Fibroblast of gingiva (primary cell): ENCODE results near the gene TSEN2.
"Not testable (repeated sequence)": the region's sequence is repeated elsewhere in the genome, so short reads cannot be mapped to it uniquely, and the experiment has no call there.

Experiments
- DNase-seq: peaks from one replicate; pipeline ENCODE4 v3.0.0-alpha.2; 2011; ENCODE audit warnings: low read depth

The TSEN2 gene

GRCh38 chr3:12472000-12472610 lies 12.2 kb upstream of the TSEN2 start:
- DNase-seq, result no peak

DNA sequence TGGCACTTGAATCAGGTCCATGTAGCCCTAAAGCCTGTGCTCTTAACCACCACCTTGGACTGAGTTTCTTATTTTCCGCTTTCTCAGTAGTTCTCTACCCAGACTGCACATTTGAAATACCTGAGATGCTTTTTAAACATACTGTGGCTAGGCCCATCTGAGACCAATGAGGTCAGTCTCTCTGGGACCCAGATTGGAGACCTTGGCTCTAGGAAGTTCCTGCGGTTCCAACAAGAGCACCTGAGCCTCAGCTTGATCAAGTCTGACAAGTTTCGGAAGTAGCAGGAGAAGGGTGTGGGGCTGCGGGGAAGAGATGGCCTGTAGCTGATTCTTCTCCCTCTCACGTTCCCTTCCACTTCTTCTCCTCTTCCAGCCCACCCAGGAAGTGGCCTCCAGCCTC lies 11.5 kb upstream of the TSEN2 start:
- no peak for DNase-seq

DNA sequence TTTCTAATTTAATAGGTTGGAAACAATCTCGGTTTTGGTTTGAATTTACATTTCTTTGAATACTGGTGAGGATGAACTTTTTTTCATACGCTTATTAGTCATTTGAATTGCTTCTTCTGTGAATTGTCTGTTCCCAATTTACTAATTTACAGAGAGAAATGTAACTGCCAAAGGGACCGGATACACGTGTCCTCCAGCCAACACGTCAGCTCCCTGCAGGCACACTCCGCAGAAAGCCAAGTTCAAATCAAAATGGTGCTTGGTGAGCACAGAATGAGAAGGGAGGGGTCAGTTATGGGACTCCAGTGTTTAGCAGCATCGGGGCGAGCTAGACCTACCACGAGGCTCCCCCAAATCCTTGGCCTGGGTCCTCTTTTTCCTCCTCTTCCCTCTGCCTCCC lies 10.8 kb upstream of the TSEN2 start:
- peak; percentile 79 for DNase-seq

- peak; percentile 75 for DNase-seq
Observed at GRCh38 chr3:12476238-12476897, 7.9 kb upstream of the TSEN2 start.

DNA sequence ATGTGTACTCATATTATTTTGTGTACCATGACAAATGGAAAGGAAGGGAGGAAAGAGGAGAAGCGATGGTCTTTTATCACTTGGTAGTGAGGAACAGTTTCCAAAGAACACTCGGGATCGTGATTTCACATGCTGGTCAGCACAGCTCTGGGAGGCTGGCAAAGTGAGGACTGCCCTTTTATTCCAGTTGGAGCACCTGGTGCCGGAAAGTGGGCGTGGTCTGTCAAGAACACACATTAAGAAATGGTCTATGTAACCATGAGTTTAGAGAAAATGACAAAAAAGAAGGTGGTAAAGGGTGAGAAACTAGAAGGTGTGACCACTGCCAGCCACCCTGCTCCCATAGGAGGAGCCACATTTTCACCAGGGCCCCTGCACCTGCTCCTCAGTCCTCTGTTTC lies 7.0 kb upstream of the TSEN2 start:
- DNase-seq, result no peak

DNA sequence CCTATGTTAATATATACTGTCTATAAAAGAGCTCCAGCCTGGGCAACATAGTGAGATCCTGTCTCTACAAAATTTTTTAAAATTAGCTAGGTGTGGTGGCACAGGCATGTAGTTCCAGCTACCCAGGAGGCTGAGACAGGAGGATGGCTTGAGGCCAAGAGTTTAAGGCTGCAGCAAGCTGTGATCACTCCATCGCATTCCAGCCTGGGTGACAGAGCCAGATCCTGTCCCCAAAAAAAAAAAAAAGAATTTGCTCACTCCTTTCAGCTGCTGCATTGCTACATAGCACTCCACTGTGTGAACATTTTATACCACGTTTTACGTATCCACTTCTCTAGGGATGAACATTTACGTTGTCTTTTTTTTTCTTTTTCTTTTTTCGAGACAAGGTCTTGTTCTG lies 6.0 kb upstream of the TSEN2 start:
- no peak for DNase-seq

DNA sequence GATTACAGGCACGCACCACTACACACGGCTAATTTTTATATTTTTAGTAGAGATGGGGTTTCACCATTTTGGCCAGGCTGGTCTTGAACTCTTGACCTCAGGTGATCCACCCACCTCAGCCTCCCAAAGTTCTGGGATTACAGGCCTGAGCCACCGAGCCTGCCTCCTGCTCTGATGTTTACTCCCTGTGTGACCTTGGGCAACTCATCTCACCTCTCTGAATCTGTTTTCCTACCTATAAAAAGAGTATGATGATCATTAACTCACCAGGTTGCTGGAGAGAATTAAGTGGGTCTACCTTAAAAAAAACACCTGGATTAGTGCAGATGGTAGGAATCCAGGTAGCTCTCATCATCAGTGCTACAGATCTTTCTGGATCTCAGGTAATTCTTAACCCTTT lies 5.1 kb upstream of the TSEN2 start:
- DNase-seq, result not testable (repeated sequence)

DNA sequence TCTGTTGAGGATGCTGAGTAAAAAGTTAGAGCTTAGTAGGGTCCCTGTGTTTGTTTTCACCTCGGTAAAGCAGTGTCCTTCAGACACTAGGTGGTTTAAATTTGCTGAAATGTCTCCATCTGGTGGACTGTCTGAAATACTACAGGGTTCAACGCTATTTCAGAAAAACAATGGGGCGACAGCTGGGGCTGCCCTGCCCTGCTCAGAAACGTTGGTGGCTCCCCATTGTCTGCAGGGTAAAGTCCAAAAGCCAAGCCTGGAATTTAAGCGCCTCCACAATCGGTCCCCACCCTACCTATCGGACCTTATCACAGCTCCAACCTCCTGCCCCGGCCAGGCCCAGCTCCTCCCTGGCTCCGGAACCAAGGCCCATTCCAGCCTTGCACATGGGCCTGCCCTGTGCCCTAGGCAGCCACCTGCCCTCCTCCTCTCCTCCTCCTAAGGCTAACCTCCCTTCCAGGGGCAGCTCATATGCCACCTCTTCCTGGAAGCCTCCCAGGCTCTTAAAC lies 4.3 kb upstream of the TSEN2 start:
- peak; percentile 29 for DNase-seq

GRCh38 chr3:12483410-12483809 lies 870 bp upstream of the TSEN2 start:
- DNase-seq, result no peak

DNA sequence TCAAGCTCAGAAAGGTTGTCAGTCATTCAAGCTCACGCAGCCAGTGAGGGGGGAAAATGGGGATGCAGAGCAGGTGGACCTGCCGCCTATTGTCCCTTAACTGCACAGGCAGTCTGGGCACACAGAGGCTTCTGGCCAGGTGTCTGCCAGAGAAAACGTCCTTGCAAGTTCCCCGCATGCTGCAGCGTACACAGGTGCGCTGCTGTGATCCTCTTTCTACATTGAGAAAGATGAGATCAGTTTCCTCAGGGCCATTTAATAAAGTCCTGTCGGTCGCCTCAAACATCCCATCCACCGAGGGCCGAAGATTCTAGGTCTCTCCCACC lies 445 bp upstream of the TSEN2 start:
- DNase-seq, result no peak

GRCh38 chr3:12484983-12485327 lies 675 bp downstream of the TSEN2 start:
- DNase-seq, result no peak

GRCh38 chr3:12486001-12486400 lies 1.7 kb downstream of the TSEN2 start:
- no peak for DNase-seq

DNA sequence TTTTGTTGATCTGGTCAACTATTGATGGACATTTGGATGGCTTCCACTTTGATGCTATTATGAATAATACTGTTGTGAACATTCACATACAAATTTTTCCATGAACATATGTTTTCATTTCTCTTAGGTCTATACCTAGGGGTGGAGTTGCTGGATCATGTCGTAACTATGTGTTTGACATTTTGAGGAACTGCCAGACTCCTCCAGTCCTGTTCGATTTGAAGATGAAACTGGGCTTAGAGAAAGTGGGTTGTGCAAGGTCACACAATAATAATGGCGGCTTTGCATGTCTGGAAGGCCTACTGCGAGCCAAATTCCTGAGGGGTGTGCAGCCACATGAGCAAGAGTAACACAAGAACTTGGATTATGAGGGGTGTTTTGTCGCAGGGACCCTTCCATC lies 2.6 kb downstream of the TSEN2 start:
- no peak for DNase-seq

- no peak for DNase-seq
Observed at GRCh38 chr3:12487336-12487735, 3.1 kb downstream of the TSEN2 start.

GRCh38 chr3:12487786-12488185 lies 3.5 kb downstream of the TSEN2 start:
- DNase-seq, result no peak

DNA sequence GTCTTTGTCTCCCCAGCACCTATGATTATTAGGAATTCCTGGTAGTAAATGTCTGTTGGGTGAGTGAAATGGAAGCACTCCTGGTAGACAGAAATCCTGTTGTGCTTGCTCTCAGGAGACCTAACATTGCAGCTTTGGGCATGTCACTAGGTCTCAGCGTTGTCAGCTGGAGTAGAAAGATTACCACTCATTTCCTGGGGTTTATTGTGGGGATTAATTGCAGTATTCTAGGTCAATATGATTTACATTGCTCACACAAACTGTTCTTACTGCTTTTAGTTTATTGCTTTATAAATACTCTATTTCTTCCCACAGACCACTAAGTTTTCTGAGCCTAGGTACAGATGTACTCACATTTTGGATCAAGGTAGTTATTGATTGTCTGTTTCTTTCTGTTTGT lies 5.1 kb downstream of the TSEN2 start:
- DNase-seq, result no peak

DNA sequence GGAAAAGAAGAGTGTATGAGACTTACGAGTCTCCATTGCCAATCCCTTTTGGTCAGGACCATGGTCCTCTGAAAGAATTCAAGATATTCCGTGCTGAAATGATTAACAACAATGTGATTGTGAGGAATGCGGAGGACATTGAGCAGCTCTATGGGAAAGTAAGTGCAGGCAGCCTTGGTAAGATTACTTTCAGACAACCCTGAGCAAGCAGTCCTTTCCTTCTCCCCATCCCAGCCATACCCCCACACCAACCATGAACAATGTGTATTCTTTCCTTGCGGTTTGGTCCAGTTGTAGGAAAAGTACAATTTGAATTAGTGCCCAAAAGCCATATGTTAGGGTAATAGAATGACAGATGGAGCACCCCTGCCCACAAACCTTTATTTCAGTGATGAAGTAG lies 5.6 kb downstream of the TSEN2 start:
- no peak for DNase-seq

DNA sequence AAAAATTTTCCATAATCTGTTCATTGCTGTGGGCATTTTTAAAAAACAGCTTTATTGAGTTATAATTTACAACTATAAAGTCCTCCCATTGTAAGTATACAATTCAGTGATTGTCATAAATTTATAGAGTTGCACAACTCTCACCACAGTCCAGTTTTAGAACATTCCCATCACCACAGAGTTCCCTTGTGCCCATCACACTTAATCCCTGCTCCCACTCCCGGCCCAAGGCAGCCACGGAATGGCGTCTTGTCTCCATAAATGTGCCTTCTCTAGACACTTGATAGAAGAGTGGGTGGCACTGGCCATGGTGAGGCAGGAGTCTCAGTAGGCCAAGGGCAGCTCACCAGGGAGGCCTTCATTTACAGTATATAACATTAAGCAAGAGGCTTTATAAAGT lies 6.3 kb downstream of the TSEN2 start:
- DNase-seq, result no peak

GRCh38 chr3:12495749-12496452 lies 11.6 kb downstream of the TSEN2 start:
- no peak for DNase-seq

DNA sequence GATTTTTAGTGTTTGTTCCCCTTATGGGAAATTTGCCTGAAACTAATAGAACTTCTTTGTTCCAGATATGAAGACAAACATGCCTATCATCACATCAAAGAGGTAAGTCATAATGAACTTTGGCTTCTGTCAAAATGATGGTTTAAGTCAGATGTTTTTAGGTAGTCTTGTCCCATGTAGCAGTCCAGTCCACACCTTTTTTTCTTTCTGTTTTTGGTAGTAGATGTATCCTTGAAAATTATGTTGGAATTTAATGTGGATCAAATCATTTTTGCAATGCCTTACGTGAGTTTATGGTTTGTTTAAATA lies 12.1 kb downstream of the TSEN2 start:
- no peak for DNase-seq

DNA sequence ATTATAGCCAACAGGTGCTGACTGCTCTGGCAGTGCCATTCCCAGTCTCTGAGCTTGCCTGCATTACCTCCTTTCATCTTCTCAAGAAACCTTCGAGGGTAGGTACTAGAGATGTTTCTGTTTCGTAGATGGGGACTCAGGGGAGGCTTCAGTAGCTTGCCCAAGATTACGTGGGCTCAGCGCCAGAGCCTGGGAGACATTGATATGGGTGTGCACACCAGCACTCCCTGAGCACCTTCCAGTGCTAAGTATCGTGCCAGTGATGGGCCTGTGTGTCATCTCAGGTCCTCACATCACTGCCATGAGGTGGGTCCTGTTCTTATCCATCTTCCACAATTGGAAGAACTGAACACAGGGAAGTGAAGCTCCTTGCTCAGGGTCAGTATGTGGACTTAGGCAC lies 15.2 kb downstream of the TSEN2 start:
- DNase-seq, result no peak

GRCh38 chr3:12501360-12502020 lies 17.2 kb downstream of the TSEN2 start:
- peak; percentile 85 for DNase-seq
